Endodermal cell (in vitro differentiated cells): ENCODE data around the gene CCDC73. TPM values are rescaled to one million over a fixed set of nuclear protein-coding genes. Genes with fewer than 3 reads are reported as not detected.

Source experiments
- DNase-seq: peaks from one replicate; pipeline ENCODE4 v3.0.0-alpha.2; 2017
- H3K27ac ChIP-seq: 2 replicates; pipeline ENCODE4 v1.5.1; 2013; ENCODE audit warnings: mild to moderate bottlenecking, low read depth, low read length, moderate library complexity
- H3K27me3 ChIP-seq: 2 replicates; pipeline ENCODE4 v1.6.1; 2013; ENCODE audit warnings: mild to moderate bottlenecking, low read length, moderate library complexity; ENCODE audit not compliant: insufficient read depth, control insufficient read depth, poor library complexity, severe bottlenecking
- H3K36me3 ChIP-seq: 2 replicates; pipeline ENCODE4 v1.7.0; 2013; ENCODE audit warnings: mild to moderate bottlenecking, low read length, moderate library complexity; ENCODE audit not compliant: control insufficient read depth, insufficient read depth
- H3K4me1 ChIP-seq: one replicate; pipeline ENCODE4 v1.7.0; 2013; ENCODE audit warnings: low read length; ENCODE audit not compliant: control insufficient read depth, insufficient read depth
- H3K4me3 ChIP-seq: 2 replicates; pipeline ENCODE4 v1.5.1; 2013; ENCODE audit warnings: mild to moderate bottlenecking, low read length, moderate library complexity
- H3K9ac ChIP-seq: 2 replicates; pipeline ENCODE4 v1.6.1; 2013; ENCODE audit warnings: mild to moderate bottlenecking, low read length, moderate library complexity; ENCODE audit not compliant: poor library complexity, severe bottlenecking; ENCODE audit errors: extremely low read depth
- H3K9me3 ChIP-seq: 2 replicates; pipeline ENCODE4 v1.6.1; 2013; ENCODE audit warnings: mild to moderate bottlenecking, low read length, moderate library complexity; ENCODE audit not compliant: control insufficient read depth
- H3K27ac Mint-ChIP-seq: 2 replicates; pipeline ENCODE4 v1.8.0; 2020; ENCODE audit warnings: mixed read lengths
- H3K27me3 Mint-ChIP-seq: 2 replicates; pipeline ENCODE4 v1.8.0; 2021; ENCODE audit warnings: mild to moderate bottlenecking, mixed read lengths; ENCODE audit not compliant: insufficient read depth
- H3K36me3 Mint-ChIP-seq: 2 replicates; pipeline ENCODE4 v1.8.0; 2020; ENCODE audit warnings: low read depth, mixed read lengths
- H3K4me1 Mint-ChIP-seq: 2 replicates; pipeline ENCODE4 v1.8.0; 2020; ENCODE audit warnings: mixed read lengths
- H3K4me3 Mint-ChIP-seq: 2 replicates; pipeline ENCODE4 v1.8.0; 2020; ENCODE audit warnings: mild to moderate bottlenecking, moderate library complexity, mixed read lengths
- H3K9me3 Mint-ChIP-seq: 2 replicates; pipeline ENCODE4 v1.8.0; 2020; ENCODE audit warnings: mild to moderate bottlenecking, mixed read lengths
- CTCF ChIP-seq: fragments of 200-600 bp; sonication (generic); conservative IDR thresholded peaks from 2 replicates; pipeline ENCODE4 v1.5.0; 2021; ENCODE audit warnings: antibody characterized with exemption, mild to moderate bottlenecking
- WGBS, 2 experiments: methylation state at CpG; one replicate each; pipeline versions ENCODE4 v1.1.5 to v1.1.7; 2013; ENCODE audit warnings: missing lambda C conversion rate in 2 of 2, mixed read lengths in 1 of 2; ENCODE audit not compliant: insufficient coverage in 1 of 2, insufficient read length in 1 of 2; 5-methylcytosine and 5-hydroxymethylcytosine counted together
- total RNA-seq, 2 donors: library from RNA; stranded (reverse); fragmentation: NEBNext Ultra II Directional in 1 of 2; extraction: Animal tissue kit (Norgen Biotek cat#: 25700) in 1 of 2; gene quantifications; 2 replicates in 1 of 2; 3 replicates in 1 of 2; pipeline ENCODE4 v1.2.1, GENCODE V29; 2021

Gene CCDC73
- total RNA-seq, 2 donors from 2014 or later: not detected

- TF ChIP-seq CTCF: no peak
- no peak for DNase-seq
- H3K9me3 Mint-ChIP-seq: no peaks in the 10 kb centered on the region
- peaks cover 1% of the 10 kb centered on the region for H3K27me3 Mint-ChIP-seq
- Histone ChIP-seq H3K4me1 (no peaks in the 10 kb centered on the region), H3K9me3 (no peaks in the 10 kb centered on the region), H3K27me3 (no peaks in the 10 kb centered on the region), H3K36me3 (no peaks in the 10 kb centered on the region), H3K4me3 (no peak overlapping the region), H3K27ac (no peak overlapping the region), H3K9ac (no peak overlapping the region)
- H3K27ac Mint-ChIP-seq: no peak overlapping the region
- 89 to 93% methylated on average over 2 to 3 of the region's 4 CpGs for WGBS, 2 experiments
- no peaks in the 10 kb centered on the region for H3K4me1 Mint-ChIP-seq
- H3K36me3 Mint-ChIP-seq: no peaks in the 10 kb centered on the region
- H3K4me3 Mint-ChIP-seq: no peak overlapping the region
Measured at GRCh38 chr11:32555091-32555490, 239.4 kb downstream of the CCDC73 start.

Other genes starting within 250 kb of the CCDC73 start
- 100 to 1,000 TPM; 237 to 269 TPM for gene EIF3M, start 210.8 kb downstream of the CCDC73 start, total RNA-seq
- 1 to 10 TPM; 2.9 to 3.7 TPM for gene PRRG4, start 35.3 kb upstream of the CCDC73 start, total RNA-seq
- gene QSER1, start 98.1 kb upstream of the CCDC73 start, total RNA-seq: 10 to 100 TPM; 66.5 to 82.0 TPM
- gene DEPDC7, start 221.2 kb upstream of the CCDC73 start, total RNA-seq: 10 to 100 TPM in 1 of 2 donors, 1 to 10 TPM in 1; 7.7 to 11.4 TPM
- gene TCP11L1, start 244.9 kb upstream of the CCDC73 start, total RNA-seq: 10 to 100 TPM; 54.0 to 63.7 TPM